ENCODE results near the gene PTPN4. TPM values are rescaled to one million over a fixed set of nuclear protein-coding genes. Genes with fewer than 3 reads are reported as not detected.

The PTPN4 gene
- total RNA-seq, 2 experiments from 2014 or later, result 49.3 to 50.6 TPM

DNA sequence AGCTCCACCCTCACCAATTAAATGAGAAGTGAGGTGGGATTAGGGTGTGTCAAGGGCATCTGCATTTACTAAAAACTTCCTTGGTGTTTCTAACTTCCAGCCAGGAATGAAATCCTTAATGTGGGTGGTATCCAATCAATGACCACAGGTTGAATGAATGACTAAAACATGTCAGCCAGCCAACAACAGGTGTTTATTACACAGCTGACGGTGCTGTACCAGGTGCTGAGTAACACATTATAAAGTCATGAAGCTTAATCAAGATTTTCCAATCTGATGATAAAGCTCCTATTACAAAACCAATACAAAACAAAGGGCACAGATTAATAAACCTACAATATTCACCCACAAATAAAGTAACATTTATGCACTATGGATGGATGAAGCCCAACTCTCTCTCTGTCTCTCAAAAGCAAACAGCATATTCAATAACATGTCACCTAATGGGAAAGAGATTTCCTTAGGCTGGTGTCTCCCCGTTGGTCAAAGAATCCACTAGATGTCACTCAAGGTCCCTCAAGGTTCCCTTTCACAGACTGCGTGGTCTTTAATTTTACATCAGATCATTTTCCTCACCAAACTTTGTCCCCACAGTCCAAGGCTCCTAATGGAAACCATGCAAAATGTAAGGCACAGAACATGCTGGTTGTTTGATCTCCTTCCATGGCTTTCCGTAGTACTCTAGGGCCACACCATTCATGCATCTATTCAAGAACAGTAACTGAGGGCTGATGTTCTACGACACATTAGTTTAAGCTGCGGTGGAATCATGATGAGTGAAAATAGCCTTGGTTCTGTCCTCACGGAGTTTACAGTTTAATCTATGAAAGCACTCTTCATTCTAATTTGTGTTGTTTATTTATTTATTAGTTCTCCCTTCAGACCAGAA is 6.4 kb upstream of the PTPN4 start:
- Histone ChIP-seq H4K20me1 (ENCODE audit: insufficient read depth, low read length) (no peaks in the 10 kb centered on the region), H3K4me3 (ENCODE audit: low read depth, low read length, poor library complexity, severe bottlenecking) (no peak overlapping the region), H3K9me2 (ENCODE audit: insufficient read depth, low read length) (no peaks in the 10 kb centered on the region), H3K79me2 (ENCODE audit: insufficient read depth, low read depth, low read length) (no peaks in the 10 kb centered on the region), H2AFZ (ENCODE audit: low read length) (no peak overlapping the region), H3K4me2 (ENCODE audit: low read length) (no peak overlapping the region), H3K9me3 (ENCODE audit: low read length) (no peaks in the 10 kb centered on the region), H3K4me1 (ENCODE audit: insufficient read depth, low read length, poor library complexity, severe bottlenecking) (no peaks in the 10 kb centered on the region), H3K27ac (ENCODE audit: low read depth, low read length, poor library complexity, severe bottlenecking) (no peak overlapping the region), H3K36me3 (ENCODE audit: insufficient read depth, low read length) (no peaks in the 10 kb centered on the region)
- TF ChIP-seq EZH2phosphoT487 (IDR thresholded peaks at IDR 0.05; ENCODE audit: borderline replicate concordance, low read depth, low read length) (no peak), CTCF (conservative IDR thresholded peaks at IDR 0.05; ENCODE audit: low read length) (peak; percentile 89)
- CTCF ChIA-PET (ENCODE audit: unreplicated experiment), result interaction anchor here (0.6 to 0.7 kb wide), 2 partner anchors 422 to 925 kb away, joined by 3 to 4 read pairs; no protein-coding TSS in a partner anchor
- intact Hi-C loops (cut with micrococcal nuclease; ENCODE audit: unreplicated experiment), result loop anchor here (1.0 to 5.0 kb wide), 4 partner anchors 73 to 558 kb away; no protein-coding TSS in a partner anchor
- POLR2A ChIA-PET, result interaction anchor here (0.6 kb wide), 1 partner anchor 203 kb away, joined by 4 read pairs; no protein-coding TSS in a partner anchor
- BruUV-seq (replicated peaks), result no TSS peak
- peak; percentile 65 for DNase-seq (ENCODE audit: low spot score)

- no peak for DNase-seq (ENCODE audit: low spot score)
- H4K20me1 ChIP-seq (ENCODE audit: insufficient read depth, low read length), result no peaks in the 10 kb centered on the region
- CTCF ChIA-PET (ENCODE audit: unreplicated experiment), result interaction anchor here (0.6 kb wide), 1 partner anchor 925 kb away, joined by 3 read pairs; no protein-coding TSS in a partner anchor
- no peaks in the 10 kb centered on the region for H3K9me3 ChIP-seq (ENCODE audit: low read length)
- no peak for TF ChIP-seq EZH2phosphoT487 (IDR thresholded peaks at IDR 0.05; ENCODE audit: borderline replicate concordance, low read depth, low read length)
- no peak for TF ChIP-seq CTCF (conservative IDR thresholded peaks at IDR 0.05; ENCODE audit: low read length)
- intact Hi-C loops (cut with micrococcal nuclease; ENCODE audit: unreplicated experiment), result loop anchor here (1.0 to 5.0 kb wide), 4 partner anchors 72 to 557 kb away; no protein-coding TSS in a partner anchor
- no peak overlapping the region for H3K27ac ChIP-seq (ENCODE audit: low read depth, low read length, poor library complexity, severe bottlenecking)
- H2AFZ ChIP-seq (ENCODE audit: low read length), result no peak overlapping the region
- H3K4me2 ChIP-seq (ENCODE audit: low read length), result no peak overlapping the region
- H3K9me2 ChIP-seq (ENCODE audit: insufficient read depth, low read length), result no peaks in the 10 kb centered on the region
- H3K79me2 ChIP-seq (ENCODE audit: insufficient read depth, low read depth, low read length), result no peaks in the 10 kb centered on the region
- no TSS peak for BruUV-seq (replicated peaks)
- no peaks in the 10 kb centered on the region for H3K36me3 ChIP-seq (ENCODE audit: insufficient read depth, low read length)
- H3K4me3 ChIP-seq (ENCODE audit: low read depth, low read length, poor library complexity, severe bottlenecking), result no peak overlapping the region
- H3K4me1 ChIP-seq (ENCODE audit: insufficient read depth, low read length, poor library complexity, severe bottlenecking), result peaks cover 5% of the 10 kb centered on the region
- POLR2A ChIA-PET, result interaction anchor here (0.6 kb wide), 1 partner anchor 202 kb away, joined by 4 read pairs; no protein-coding TSS in a partner anchor
Observed at GRCh38 chr2:119753930-119754321, 5.8 kb upstream of the PTPN4 start.

All from OCI-LY7 (cell line).